ENCODE data around the gene GABPB2. TPM values are rescaled to one million over a fixed set of nuclear protein-coding genes. Genes with fewer than 3 reads are reported as not detected.

Gene GABPB2
- 15.6 and 16.3 TPM in 2 replicates for total RNA-seq

- peaks cover 23% of the 10 kb centered on the region for H3K79me2 ChIP-seq (ENCODE audit: insufficient read depth, low read length)
- peak; percentile 61 for TF ChIP-seq CTCF (IDR thresholded peaks at IDR 0.05; ENCODE audit: extremely low read depth, low read depth, low read length)
Observed at GRCh38 chr1:151070474-151071276, at the start of gene GABPB2. Gene GABPB2 (plus strand): TSS chr1:151070761. CDS start chr1:151088190, 17,429 bp downstream.

GRCh38 chr1:151024540-151025146, 45.9 kb upstream of the GABPB2 start:
- H3K4me3 ChIP-seq (ENCODE audit: insufficient read depth, low read length), result no peak overlapping the region
- H2AFZ ChIP-seq (ENCODE audit: low read length), result no peak overlapping the region
- H3K36me3 ChIP-seq (ENCODE audit: insufficient read depth, low read length), result peaks cover 28% of the 10 kb centered on the region
- DNase-seq (ENCODE audit: insufficient read length, low spot score, missing footprints), result peak; percentile 88
- no peaks in the 10 kb centered on the region for H3K27me3 ChIP-seq (ENCODE audit: insufficient read depth, low read length)
- no peak overlapping the region for H3K4me2 ChIP-seq (ENCODE audit: insufficient read depth, low read length)
- H3K9me3 ChIP-seq (ENCODE audit: low read depth, low read length), result no peaks in the 10 kb centered on the region
- H3K4me1 ChIP-seq (ENCODE audit: insufficient read depth, low read length), result no peaks in the 10 kb centered on the region
- no peaks in the 10 kb centered on the region for H4K20me1 ChIP-seq (ENCODE audit: insufficient read depth, low read length)
- no peaks in the 10 kb centered on the region for H3K79me2 ChIP-seq (ENCODE audit: insufficient read depth, low read length)
- TF ChIP-seq CTCF (IDR thresholded peaks at IDR 0.05; ENCODE audit: extremely low read depth, low read depth, low read length), result peak; percentile 81
- no peak overlapping the region for H3K27ac ChIP-seq (ENCODE audit: low read depth, low read length)

More at GRCh38 chr1:151070474-151071276, at the start of gene GABPB2:
- peak; percentile 96 for DNase-seq (ENCODE audit: insufficient read length, low spot score, missing footprints)
- peaks cover 13% of the 10 kb centered on the region for H3K36me3 ChIP-seq (ENCODE audit: insufficient read depth, low read length)
- H3K9me3 ChIP-seq (ENCODE audit: low read depth, low read length), result no peaks in the 10 kb centered on the region
- H3K27me3 ChIP-seq (ENCODE audit: insufficient read depth, low read length), result no peaks in the 10 kb centered on the region
- peaks cover 7% of the 10 kb centered on the region for H3K4me1 ChIP-seq (ENCODE audit: insufficient read depth, low read length)
- peak within 1 kb of the TSS; percentile 96 for H3K4me3 ChIP-seq (ENCODE audit: insufficient read depth, low read length)
- H2AFZ ChIP-seq (ENCODE audit: low read length), result peak within 1 kb of the TSS; percentile 89
- peak within 1 kb of the TSS; percentile 97 for H3K27ac ChIP-seq (ENCODE audit: low read depth, low read length)
- no peaks in the 10 kb centered on the region for H4K20me1 ChIP-seq (ENCODE audit: insufficient read depth, low read length)
- H3K4me2 ChIP-seq (ENCODE audit: insufficient read depth, low read length), result peak within 1 kb of the TSS; percentile 99

DNA sequence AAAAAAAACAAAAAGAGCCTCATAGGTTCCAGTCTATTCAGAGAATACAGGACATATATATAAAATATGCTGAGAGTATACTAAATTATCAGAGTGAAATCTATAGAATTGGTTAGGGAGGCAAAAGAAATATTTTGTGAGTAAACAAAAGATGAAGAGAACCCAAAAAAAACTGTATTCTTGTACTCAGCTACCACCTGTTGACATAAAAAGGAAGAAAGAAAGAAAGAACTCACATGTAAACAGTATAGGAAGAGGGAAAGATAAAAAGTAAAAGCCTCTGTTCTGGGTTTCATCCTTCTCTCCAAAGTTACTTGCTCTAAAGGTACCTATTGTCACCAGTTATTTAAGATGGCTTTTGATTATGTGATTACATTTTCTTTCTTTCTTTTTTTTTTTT, 44.1 kb upstream of the GABPB2 start:
- DNase-seq (ENCODE audit: insufficient read length, low spot score, missing footprints), result no peak
- no peak overlapping the region for H3K4me2 ChIP-seq (ENCODE audit: insufficient read depth, low read length)
- H3K9me3 ChIP-seq (ENCODE audit: low read depth, low read length), result no peaks in the 10 kb centered on the region
- no peaks in the 10 kb centered on the region for H3K27me3 ChIP-seq (ENCODE audit: insufficient read depth, low read length)
- H3K4me1 ChIP-seq (ENCODE audit: insufficient read depth, low read length), result no peaks in the 10 kb centered on the region
- peaks cover 36% of the 10 kb centered on the region for H3K36me3 ChIP-seq (ENCODE audit: insufficient read depth, low read length)
- no peaks in the 10 kb centered on the region for H3K79me2 ChIP-seq (ENCODE audit: insufficient read depth, low read length)
- no peak overlapping the region for H2AFZ ChIP-seq (ENCODE audit: low read length)
- H4K20me1 ChIP-seq (ENCODE audit: insufficient read depth, low read length), result no peaks in the 10 kb centered on the region
- TF ChIP-seq CTCF (IDR thresholded peaks at IDR 0.05; ENCODE audit: extremely low read depth, low read depth, low read length), result no peak
- no peak overlapping the region for H3K4me3 ChIP-seq (ENCODE audit: insufficient read depth, low read length)
- no peak overlapping the region for H3K27ac ChIP-seq (ENCODE audit: low read depth, low read length)

DNA sequence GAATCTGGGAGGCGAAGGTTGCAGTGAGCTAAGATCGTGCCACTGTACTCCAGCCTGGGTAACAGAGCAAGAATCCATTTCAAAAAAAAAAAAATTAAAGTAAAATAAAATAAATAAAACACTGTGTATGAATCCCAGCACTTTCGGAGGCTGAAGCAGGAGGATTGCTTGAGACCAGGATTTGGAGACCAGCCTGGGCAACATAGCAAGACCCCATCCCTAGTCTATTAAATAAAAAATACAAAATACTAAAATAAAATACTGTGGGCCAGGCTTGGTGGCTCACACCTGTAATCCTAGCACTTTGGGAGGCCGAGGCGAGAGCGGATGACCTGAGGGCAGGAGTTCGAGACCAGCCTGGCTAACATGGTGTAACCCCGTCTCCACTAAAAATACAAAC, 38.4 kb upstream of the GABPB2 start:
- Histone ChIP-seq H3K9me3 (ENCODE audit: low read depth, low read length) (no peaks in the 10 kb centered on the region), H3K36me3 (ENCODE audit: insufficient read depth, low read length) (peaks cover 38% of the 10 kb centered on the region)

More for the DNA sequence above, 38.4 kb upstream of the GABPB2 start:
- no peak overlapping the region for H3K27ac ChIP-seq (ENCODE audit: low read depth, low read length)
- no peak overlapping the region for H2AFZ ChIP-seq (ENCODE audit: low read length)
- DNase-seq (ENCODE audit: insufficient read length, low spot score, missing footprints), result no peak
- H3K27me3 ChIP-seq (ENCODE audit: insufficient read depth, low read length), result no peaks in the 10 kb centered on the region
- no peaks in the 10 kb centered on the region for H4K20me1 ChIP-seq (ENCODE audit: insufficient read depth, low read length)
- H3K4me1 ChIP-seq (ENCODE audit: insufficient read depth, low read length), result peaks cover 4% of the 10 kb centered on the region
- H3K4me3 ChIP-seq (ENCODE audit: insufficient read depth, low read length), result no peak overlapping the region
- TF ChIP-seq CTCF (IDR thresholded peaks at IDR 0.05; ENCODE audit: extremely low read depth, low read depth, low read length), result no peak
- no peaks in the 10 kb centered on the region for H3K79me2 ChIP-seq (ENCODE audit: insufficient read depth, low read length)
- H3K4me2 ChIP-seq (ENCODE audit: insufficient read depth, low read length), result no peak overlapping the region

All from osteoblast (primary cell).